ENCODE measurements around the gene CRTAC1. TPM values are rescaled to one million over a fixed set of nuclear protein-coding genes. Genes with fewer than 3 reads are reported as not detected.

Gene CRTAC1
- total RNA-seq, 1 experiment from 2014 or later = 1.2 TPM

DNA sequence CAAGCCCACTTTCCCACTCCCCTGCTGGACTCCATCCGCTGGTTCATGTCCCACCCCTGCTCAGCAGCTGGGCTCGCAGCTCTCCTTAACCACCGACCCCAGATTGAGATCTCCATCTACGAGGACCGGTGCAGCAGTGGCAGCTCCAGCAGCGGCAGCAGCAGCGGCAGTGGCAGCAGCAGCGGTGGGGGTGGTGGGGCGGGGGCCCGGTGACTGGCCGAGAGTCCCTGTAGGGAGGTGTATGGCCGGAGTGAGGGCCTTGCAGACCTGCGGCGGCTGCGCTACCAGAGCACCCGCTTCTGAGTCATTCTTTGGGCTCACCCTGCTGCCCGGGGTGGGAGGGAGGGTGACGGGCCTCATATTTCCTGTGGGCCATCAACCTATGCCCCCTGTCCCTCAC lies 164.9 kb downstream of the CRTAC1 start (continued):
- TF ChIP-seq, protein P1, sequence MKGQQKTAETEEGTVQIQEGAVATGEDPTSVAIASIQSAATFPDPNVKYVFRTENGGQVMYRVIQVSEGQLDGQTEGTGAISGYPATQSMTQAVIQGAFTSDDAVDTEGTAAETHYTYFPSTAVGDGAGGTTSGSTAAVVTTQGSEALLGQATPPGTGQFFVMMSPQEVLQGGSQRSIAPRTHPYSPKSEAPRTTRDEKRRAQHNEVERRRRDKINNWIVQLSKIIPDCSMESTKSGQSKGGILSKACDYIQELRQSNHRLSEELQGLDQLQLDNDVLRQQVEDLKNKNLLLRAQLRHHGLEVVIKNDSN (CRISPR knock-in tag; IDR thresholded peaks at IDR 0.05) = no peak

DNA sequence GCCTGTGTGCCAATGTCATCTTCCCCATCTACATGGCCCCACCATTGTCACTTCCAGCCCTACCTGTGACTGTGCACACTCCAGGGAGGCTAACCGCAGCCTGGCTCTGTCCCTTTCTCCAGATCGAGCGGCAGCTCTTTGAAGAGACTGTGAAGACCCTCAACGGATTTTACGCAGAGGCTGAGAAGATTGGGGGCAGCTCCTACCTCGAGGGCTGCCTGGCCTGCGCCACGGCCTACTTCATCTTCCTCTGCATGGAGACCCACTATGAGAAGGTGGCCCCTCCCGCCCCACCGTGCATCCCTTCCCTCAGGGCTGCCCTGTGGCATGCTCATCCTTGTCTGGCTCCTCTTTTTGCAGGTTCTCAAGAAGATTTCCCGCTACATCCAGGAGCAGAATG lies 166.6 kb downstream of the CRTAC1 start:
- H3K9me3 Mint-ChIP-seq = no peaks in the 10 kb centered on the region
- ChIA-PET POLR2A (no interaction called here), CTCF (interaction anchor here (1.1 kb wide), 1 partner anchor 72 kb away, joined by 4 read pairs; no protein-coding TSS in a partner anchor)
- ATAC-seq = no peak
- TF ChIP-seq, protein P2, sequence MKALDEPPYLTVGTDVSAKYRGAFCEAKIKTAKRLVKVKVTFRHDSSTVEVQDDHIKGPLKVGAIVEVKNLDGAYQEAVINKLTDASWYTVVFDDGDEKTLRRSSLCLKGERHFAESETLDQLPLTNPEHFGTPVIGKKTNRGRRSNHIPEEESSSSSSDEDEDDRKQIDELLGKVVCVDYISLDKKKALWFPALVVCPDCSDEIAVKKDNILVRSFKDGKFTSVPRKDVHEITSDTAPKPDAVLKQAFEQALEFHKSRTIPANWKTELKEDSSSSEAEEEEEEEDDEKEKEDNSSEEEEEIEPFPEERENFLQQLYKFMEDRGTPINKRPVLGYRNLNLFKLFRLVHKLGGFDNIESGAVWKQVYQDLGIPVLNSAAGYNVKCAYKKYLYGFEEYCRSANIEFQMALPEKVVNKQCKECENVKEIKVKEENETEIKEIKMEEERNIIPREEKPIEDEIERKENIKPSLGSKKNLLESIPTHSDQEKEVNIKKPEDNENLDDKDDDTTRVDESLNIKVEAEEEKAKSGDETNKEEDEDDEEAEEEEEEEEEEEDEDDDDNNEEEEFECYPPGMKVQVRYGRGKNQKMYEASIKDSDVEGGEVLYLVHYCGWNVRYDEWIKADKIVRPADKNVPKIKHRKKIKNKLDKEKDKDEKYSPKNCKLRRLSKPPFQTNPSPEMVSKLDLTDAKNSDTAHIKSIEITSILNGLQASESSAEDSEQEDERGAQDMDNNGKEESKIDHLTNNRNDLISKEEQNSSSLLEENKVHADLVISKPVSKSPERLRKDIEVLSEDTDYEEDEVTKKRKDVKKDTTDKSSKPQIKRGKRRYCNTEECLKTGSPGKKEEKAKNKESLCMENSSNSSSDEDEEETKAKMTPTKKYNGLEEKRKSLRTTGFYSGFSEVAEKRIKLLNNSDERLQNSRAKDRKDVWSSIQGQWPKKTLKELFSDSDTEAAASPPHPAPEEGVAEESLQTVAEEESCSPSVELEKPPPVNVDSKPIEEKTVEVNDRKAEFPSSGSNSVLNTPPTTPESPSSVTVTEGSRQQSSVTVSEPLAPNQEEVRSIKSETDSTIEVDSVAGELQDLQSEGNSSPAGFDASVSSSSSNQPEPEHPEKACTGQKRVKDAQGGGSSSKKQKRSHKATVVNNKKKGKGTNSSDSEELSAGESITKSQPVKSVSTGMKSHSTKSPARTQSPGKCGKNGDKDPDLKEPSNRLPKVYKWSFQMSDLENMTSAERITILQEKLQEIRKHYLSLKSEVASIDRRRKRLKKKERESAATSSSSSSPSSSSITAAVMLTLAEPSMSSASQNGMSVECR (CRISPR knock-in tag; IDR thresholded peaks at IDR 0.05; ENCODE audit: borderline replicate concordance) = no peak
- no peak for TF ChIP-seq ZNF317 (CRISPR knock-in tag; IDR thresholded peaks at IDR 0.05; ENCODE audit: borderline replicate concordance, low read depth)
- TF ChIP-seq NR1H2 (CRISPR knock-in tag; IDR thresholded peaks at IDR 0.05) = no peak
- no peak for TF ChIP-seq ZNF416 (CRISPR knock-in tag; IDR thresholded peaks at IDR 0.05)
- TF ChIP-seq, protein P3, sequence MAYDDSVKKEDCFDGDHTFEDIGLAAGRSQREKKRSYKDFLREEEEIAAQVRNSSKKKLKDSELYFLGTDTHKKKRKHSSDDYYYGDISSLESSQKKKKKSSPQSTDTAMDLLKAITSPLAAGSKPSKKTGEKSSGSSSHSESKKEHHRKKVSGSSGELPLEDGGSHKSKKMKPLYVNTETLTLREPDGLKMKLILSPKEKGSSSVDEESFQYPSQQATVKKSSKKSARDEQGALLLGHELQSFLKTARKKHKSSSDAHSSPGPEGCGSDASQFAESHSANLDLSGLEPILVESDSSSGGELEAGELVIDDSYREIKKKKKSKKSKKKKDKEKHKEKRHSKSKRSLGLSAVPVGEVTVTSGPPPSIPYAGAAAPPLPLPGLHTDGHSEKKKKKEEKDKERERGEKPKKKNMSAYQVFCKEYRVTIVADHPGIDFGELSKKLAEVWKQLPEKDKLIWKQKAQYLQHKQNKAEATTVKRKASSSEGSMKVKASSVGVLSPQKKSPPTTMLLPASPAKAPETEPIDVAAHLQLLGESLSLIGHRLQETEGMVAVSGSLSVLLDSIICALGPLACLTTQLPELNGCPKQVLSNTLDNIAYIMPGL (CRISPR knock-in tag; IDR thresholded peaks at IDR 0.05) = no peak
- no peak for TF ChIP-seq NR3C1 (CRISPR knock-in tag; conservative IDR thresholded peaks at IDR 0.05; ENCODE audit: low read depth)
- TF ChIP-seq, protein P4, sequence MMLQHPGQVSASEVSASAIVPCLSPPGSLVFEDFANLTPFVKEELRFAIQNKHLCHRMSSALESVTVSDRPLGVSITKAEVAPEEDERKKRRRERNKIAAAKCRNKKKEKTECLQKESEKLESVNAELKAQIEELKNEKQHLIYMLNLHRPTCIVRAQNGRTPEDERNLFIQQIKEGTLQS (CRISPR knock-in tag; conservative IDR thresholded peaks at IDR 0.05) = no peak
- TF ChIP-seq OVOL2 (CRISPR knock-in tag; IDR thresholded peaks at IDR 0.05; ENCODE audit: borderline replicate concordance) = no peak
- no peak overlapping the region for H3K4me3 Mint-ChIP-seq
- H3K4me1 Mint-ChIP-seq = peaks cover 29% of the 10 kb centered on the region
- H3K36me3 Mint-ChIP-seq = no peaks in the 10 kb centered on the region
- no peak for DNase-seq (ENCODE audit: low spot score)
- no peaks in the 10 kb centered on the region for H3K27me3 Mint-ChIP-seq (ENCODE audit: low read depth)
- H3K27ac Mint-ChIP-seq = no peak overlapping the region

DNA sequence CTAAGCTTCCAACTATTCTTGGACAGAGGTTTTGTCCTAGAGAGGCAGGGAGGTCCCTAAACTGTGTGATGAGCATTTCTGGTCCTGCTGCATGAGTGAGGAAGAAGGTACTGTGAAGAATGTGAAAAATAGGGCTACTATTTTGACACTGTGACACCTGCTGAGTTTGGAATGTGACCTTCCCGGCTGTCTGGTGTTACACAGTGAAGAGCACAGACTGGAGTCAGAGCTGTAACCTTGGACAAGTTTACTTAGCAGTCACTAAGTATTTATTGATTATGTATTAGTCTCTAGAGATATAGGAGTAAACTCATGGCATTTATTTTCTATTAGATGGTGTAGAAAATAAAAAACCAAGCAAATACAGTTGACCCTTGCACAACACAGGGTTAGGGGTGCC lies 168.5 kb downstream of the CRTAC1 start:
- Mint-ChIP-seq H3K9me3 (no peaks in the 10 kb centered on the region), H3K27ac (no peak overlapping the region), H3K27me3 (ENCODE audit: low read depth) (no peaks in the 10 kb centered on the region; the same call in 1 of the 2 replicates), H3K4me3 (no peak overlapping the region), H3K4me1 (peaks cover 26% of the 10 kb centered on the region), H3K36me3 (no peaks in the 10 kb centered on the region)
- ChIA-PET CTCF (interaction anchor here (0.6 to 2.8 kb wide), 11 partner anchors 7 to 448 kb away, joined by 3 to 18 read pairs (median 4); partner anchors contain the start of genes GOLGA7B and MARVELD1), POLR2A (interaction anchor here (0.6 to 0.7 kb wide), 2 partner anchors 9 to 16 kb away, joined by 3 read pairs; no protein-coding TSS in a partner anchor)
- TF ChIP-seq ESRRA (CRISPR knock-in tag; IDR thresholded peaks at IDR 0.05; ENCODE audit: borderline replicate concordance) = peak; percentile 27; the same call in 1 of the 2 replicates
- TF ChIP-seq, protein P5, sequence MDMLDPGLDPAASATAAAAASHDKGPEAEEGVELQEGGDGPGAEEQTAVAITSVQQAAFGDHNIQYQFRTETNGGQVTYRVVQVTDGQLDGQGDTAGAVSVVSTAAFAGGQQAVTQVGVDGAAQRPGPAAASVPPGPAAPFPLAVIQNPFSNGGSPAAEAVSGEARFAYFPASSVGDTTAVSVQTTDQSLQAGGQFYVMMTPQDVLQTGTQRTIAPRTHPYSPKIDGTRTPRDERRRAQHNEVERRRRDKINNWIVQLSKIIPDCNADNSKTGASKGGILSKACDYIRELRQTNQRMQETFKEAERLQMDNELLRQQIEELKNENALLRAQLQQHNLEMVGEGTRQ (CRISPR knock-in tag; IDR thresholded peaks at IDR 0.05) = no peak
- peak; percentile 85 for ATAC-seq
- DNase-seq (ENCODE audit: low spot score) = peak; percentile 50

Data from WTC11 (cell line).